Brain microvascular endothelial cell (primary cell): ENCODE results near the gene SERPINA6.

Experiments
- DNase-seq: peaks from one replicate; pipeline ENCODE4 v3.0.0-alpha.2; 2020
- H3K27ac ChIP-seq: fragments of 250-450 bp; sonication (Bioruptor Pico); 2 replicates; pipeline ENCODE4 v1.5.1; 2020; ENCODE audit warnings: mild to moderate bottlenecking, moderate library complexity
- H3K27me3 ChIP-seq: fragments of 250-450 bp; sonication (Bioruptor Pico); replicated peaks from 2 replicates; pipeline ENCODE4 v1.5.1; 2020; ENCODE audit warnings: mild to moderate bottlenecking
- H3K36me3 ChIP-seq: fragments of 250-450 bp; sonication (Bioruptor Pico); replicated peaks from 2 replicates; pipeline ENCODE4 v1.5.1; 2020; ENCODE audit warnings: mild to moderate bottlenecking
- H3K4me3 ChIP-seq: 2 replicates; pipeline ENCODE4 v1.5.1; 2011; ENCODE audit warnings: low read depth, mild to moderate bottlenecking, control low read depth, low read length, moderate library complexity
- CTCF ChIP-seq: IDR thresholded peaks from 2 replicates; pipeline ENCODE4 v1.5.1; 2011; ENCODE audit warnings: low read depth, mild to moderate bottlenecking, moderate library complexity, low read length, control low read depth, inconsistent platforms; ENCODE audit errors: missing control alignments
- in situ Hi-C: cut with HindIII; loops from 2 replicates; pipeline ENCODE4 v1.10.0; 2017; ENCODE audit warnings: low sequenced_read_pairs, low pct_ligation_motif_present

SERPINA6 gene

DNA sequence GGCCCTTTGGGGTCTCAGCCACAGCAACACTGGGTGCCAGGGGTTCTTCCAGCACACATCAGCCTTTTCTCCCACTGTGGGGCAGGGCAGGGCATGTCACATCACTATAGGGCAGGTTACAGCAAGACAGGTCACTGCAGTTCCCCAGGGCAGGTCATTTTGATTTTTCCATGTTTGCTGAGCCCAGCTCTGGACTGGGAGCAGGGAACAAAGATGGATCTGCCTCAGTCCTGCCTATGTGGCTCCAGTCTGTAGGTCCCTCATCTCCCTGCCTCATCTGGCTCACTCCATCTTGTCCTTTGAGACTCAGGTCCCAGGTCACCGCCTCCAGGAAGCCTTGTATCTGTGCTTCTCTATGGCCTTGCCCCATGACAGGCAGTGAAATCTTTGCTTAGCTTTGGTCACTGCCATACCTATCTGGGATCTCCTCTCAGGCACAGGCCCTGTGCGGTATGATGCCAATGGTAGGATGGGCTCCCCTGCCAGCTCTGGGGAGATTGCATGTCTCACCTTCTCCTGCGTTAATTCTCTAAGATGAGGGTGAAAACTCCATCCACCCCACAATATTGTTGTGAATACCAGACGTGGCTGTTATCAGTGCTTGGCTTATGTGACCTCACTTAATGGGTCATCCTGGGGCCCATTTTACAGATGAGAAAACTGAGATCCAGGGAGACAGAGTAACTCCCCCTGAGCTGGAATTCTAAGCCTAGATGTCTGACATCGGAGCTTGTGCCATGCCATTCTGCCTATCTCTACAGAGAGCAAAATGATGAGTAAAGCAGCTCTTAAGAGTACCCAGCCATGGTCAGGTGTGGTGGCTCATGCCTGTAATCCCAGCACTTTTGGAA, 1.5 kb downstream of the SERPINA6 start:
- in situ Hi-C loops: no loop called here
- DNase-seq: no peak
- H3K27me3 ChIP-seq: no peaks in the 10 kb centered on the region
- TF ChIP-seq CTCF: no peak
- H3K4me3 ChIP-seq: no peak overlapping the region
- no peak overlapping the region for H3K27ac ChIP-seq
- no peaks in the 10 kb centered on the region for H3K36me3 ChIP-seq

- in situ Hi-C loops: no loop called here
- Histone ChIP-seq H3K27ac (no peak overlapping the region), H3K36me3 (no peaks in the 10 kb centered on the region), H3K27me3 (no peaks in the 10 kb centered on the region), H3K4me3 (no peak overlapping the region)
- TF ChIP-seq CTCF: no peak
- no peak for DNase-seq
Observed at GRCh38 chr14:94320243-94320642, 2.9 kb downstream of the SERPINA6 start.

GRCh38 chr14:94317259-94317658, 5.9 kb downstream of the SERPINA6 start:
- DNase-seq: no peak
- no peak overlapping the region for H3K4me3 ChIP-seq
- no peak for TF ChIP-seq CTCF
- no peaks in the 10 kb centered on the region for H3K36me3 ChIP-seq
- in situ Hi-C loops: no loop called here
- no peaks in the 10 kb centered on the region for H3K27me3 ChIP-seq
- H3K27ac ChIP-seq: no peak overlapping the region

GRCh38 chr14:94316692-94317091, 6.4 kb downstream of the SERPINA6 start:
- Histone ChIP-seq H3K27me3 (no peaks in the 10 kb centered on the region), H3K36me3 (no peaks in the 10 kb centered on the region), H3K4me3 (no peak overlapping the region), H3K27ac (no peak overlapping the region)
- no peak for TF ChIP-seq CTCF
- no peak for DNase-seq
- in situ Hi-C loops: no loop called here

GRCh38 chr14:94314890-94315289, 8.2 kb downstream of the SERPINA6 start:
- Histone ChIP-seq H3K27me3 (no peaks in the 10 kb centered on the region), H3K27ac (no peak overlapping the region), H3K36me3 (no peaks in the 10 kb centered on the region), H3K4me3 (no peak overlapping the region)
- in situ Hi-C loops: no loop called here
- DNase-seq: no peak
- no peak for TF ChIP-seq CTCF
